BLaER1 treated with 17β-estradiol and CSF1 and Interleukin-3, amounts not matched to agents 10 nM and 100 nM (cell line): ENCODE results near the gene DDX3X.
"Not testable (repeated sequence)": the region's sequence is repeated elsewhere in the genome, so short reads cannot be mapped to it uniquely, and the experiment has no call there.

Experiments used
- H3K27ac ChIP-seq, 11 experiments: shearing (Covaris generic); formaldehyde crosslinking; 2 replicates each; pipeline ENCODE4 v1.8.1; 2022
- H3K27me3 ChIP-seq, 11 experiments: shearing (Covaris generic); formaldehyde crosslinking; 2 replicates each; pipeline ENCODE4 v1.8.1; 2022
- H3K36me3 ChIP-seq, 11 experiments: shearing (Covaris generic); formaldehyde crosslinking; 2 replicates each; pipeline ENCODE4 v1.8.1; 2022
- H3K4me1 ChIP-seq, 10 experiments: shearing (Covaris generic); formaldehyde crosslinking; 2 replicates each; pipeline ENCODE4 v1.8.1; 2022
- H3K4me2 ChIP-seq, 11 experiments: shearing (Covaris generic); formaldehyde crosslinking; 2 replicates each; pipeline ENCODE4 v1.8.1; 2022
- H3K4me3 ChIP-seq, 10 experiments: shearing (Covaris generic); formaldehyde crosslinking; 2 replicates each; pipeline ENCODE4 v1.8.1; 2022
- H3K9ac ChIP-seq, 11 experiments: shearing (Covaris generic); formaldehyde crosslinking; 2 replicates each; pipeline ENCODE4 v1.8.1; 2022
- H3K9me3 ChIP-seq, 11 experiments: shearing (Covaris generic); formaldehyde crosslinking; replicated peaks in 1 of 11; 2 replicates each; pipeline ENCODE4 v1.8.1; 2022
- H4K20me1 ChIP-seq, 11 experiments: shearing (Covaris generic); formaldehyde crosslinking; 2 replicates each; pipeline ENCODE4 v1.8.1; 2022
- Cebpa-rat ChIP-seq, 11 experiments: shearing (Covaris generic); IDR thresholded peaks; 2 replicates each; pipeline ENCODE4 v1.8.1; 2022

The DDX3X gene

DNA sequence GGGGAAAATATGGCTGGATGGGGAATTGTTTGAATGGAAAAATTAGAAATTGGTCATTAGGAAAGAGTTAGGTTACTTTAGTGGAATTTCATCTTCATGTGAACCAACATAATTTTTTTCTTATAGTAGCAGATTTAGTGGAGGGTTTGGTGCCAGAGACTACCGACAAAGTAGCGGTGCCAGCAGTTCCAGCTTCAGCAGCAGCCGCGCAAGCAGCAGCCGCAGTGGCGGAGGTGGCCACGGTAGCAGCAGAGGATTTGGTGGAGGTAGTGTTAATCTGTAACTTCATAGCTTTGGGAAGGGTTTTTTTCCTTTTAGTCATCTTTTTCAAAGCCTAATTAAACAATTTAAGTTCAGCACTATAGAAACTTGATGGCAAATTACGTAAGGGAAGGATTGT lies 13.2 kb downstream of the DDX3X start:
- Histone ChIP-seq H3K27ac (no peak overlapping the region), H4K20me1 (peaks cover 89 to 100% (median 100%) of the 10 kb centered on the region in 11 experiments), H3K4me2 (no peak overlapping the region), H3K4me1 (peaks cover 0 to 6% (median 4%) of the 10 kb centered on the region in 10 experiments; a peak in 5 of 20 replicates), H3K9me3 (no peaks in the 10 kb centered on the region), H3K36me3 (peaks cover 82 to 93% (median 87%) of the 10 kb centered on the region in 11 experiments), H3K27me3 (no peaks in the 10 kb centered on the region), H3K9ac (no peak overlapping the region), H3K4me3 (no peak overlapping the region)
- TF ChIP-seq Cebpa-rat (IDR thresholded peaks at IDR 0.05), result no peak

DNA sequence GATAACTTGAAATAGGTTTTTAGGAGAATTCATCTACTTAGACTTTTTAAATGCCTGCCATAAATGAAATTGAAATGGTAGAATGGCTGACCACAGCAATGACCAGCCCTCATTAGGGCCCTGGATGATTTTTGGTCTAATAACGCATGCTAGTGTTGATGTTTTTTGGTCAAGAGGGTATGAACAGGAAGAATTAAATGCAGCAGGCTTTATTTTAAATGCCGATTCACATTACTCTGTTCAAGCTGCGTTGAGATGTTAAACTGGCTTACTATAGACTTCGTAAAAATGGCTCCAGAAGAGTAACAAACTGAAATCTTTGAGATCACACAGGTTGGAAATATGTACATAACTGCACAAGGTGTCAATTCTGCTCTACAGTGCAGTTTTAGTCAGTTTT lies 14.6 kb downstream of the DDX3X start:
- Histone ChIP-seq H3K9ac (no peak overlapping the region), H3K27me3 (no peaks in the 10 kb centered on the region), H3K4me1 (peaks cover 0 to 13% (median 2%) of the 10 kb centered on the region in 10 experiments; a peak in 4 of 20 replicates), H3K36me3 (peaks cover 68 to 79% (median 73%) of the 10 kb centered on the region in 11 experiments), H3K4me2 (no peak overlapping the region), H3K27ac (no peak overlapping the region), H4K20me1 (peaks cover 84 to 100% (median 96%) of the 10 kb centered on the region in 11 experiments), H3K9me3 (no peaks in the 10 kb centered on the region), H3K4me3 (no peak overlapping the region)
- no peak for TF ChIP-seq Cebpa-rat (IDR thresholded peaks at IDR 0.05)

DNA sequence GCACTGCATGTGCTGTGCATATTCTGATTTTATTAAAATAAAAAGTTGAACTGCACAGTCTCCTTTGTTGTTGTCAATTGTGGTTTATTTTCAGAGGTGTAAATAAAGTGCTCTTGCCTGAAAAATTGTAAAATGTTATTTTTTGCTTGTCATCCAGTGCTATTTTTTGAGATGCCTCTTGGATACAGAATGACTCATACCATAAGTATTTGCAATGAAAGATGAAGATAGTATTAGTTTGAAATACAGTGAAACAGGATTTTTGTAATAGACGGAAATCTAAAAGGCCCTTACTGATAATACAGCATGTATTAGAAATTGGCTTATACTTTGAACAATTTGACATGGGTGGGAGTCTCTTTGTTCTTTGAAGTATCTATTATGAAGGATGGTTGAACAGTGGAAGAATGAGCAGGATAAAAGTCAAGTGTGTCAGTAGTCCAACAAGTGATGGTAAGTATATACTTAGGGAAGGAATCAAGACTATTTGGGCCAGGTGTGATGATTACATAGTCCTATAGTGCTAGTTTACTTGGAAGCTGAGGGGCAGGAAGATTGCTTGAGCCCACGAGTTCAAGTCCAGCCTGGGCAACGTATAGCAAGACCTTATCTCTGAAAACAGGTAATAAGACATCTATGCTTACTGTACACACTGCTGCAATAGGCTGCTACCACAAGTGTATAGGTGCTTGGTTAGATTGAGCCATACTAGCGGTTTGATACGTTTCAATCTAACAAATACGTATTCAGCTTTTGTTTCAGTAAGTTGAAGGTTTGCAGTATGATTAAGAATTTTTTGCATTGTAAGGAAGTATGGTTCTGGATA lies 16.4 kb downstream of the DDX3X start:
- H3K27ac ChIP-seq, result no peak overlapping the region
- peaks cover 65 to 88% (median 78%) of the 10 kb centered on the region in 11 experiments for H4K20me1 ChIP-seq
- TF ChIP-seq Cebpa-rat (IDR thresholded peaks at IDR 0.05), result no peak
- peaks cover 50 to 61% (median 55%) of the 10 kb centered on the region in 11 experiments for H3K36me3 ChIP-seq
- no peak overlapping the region for H3K9ac ChIP-seq
- no peak overlapping the region for H3K4me2 ChIP-seq
- no peaks in the 10 kb centered on the region for H3K9me3 ChIP-seq
- H3K27me3 ChIP-seq, result no peaks in the 10 kb centered on the region
- peaks cover 0 to 17% (median 2%) of the 10 kb centered on the region in 10 experiments; a peak in 4 of 20 replicates for H3K4me1 ChIP-seq
- H3K4me3 ChIP-seq, result no peak overlapping the region

DNA sequence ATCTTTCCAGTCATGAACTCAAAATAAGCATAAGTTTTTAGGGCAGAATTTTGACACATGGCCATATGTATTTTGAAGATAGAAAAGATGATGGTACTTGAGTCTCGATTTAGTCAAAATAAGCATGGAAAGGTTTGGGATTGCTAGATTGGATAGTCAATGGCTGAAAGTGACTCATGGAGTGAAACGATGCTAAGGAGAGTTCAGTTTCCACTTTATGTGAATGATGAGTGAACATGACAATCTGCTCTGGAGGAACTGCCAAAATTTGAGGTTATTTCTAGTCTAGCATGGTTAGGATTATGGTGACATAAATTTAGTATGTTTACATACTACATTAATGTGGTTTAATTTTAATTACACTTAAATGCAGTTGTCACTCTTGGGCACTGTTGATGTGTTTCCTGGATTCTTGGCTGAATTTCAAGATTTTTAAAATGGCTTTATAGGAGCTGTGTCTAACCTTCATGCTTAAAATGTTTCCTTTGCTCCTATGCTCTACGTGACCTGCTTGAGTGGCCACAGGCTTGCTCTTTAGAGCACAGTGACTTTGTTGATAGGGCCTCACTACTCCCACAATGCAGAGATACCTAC lies 17.1 kb downstream of the DDX3X start:
- H4K20me1 ChIP-seq, result peaks cover 58 to 81% (median 70%) of the 10 kb centered on the region in 11 experiments
- no peak overlapping the region for H3K27ac ChIP-seq
- H3K4me1 ChIP-seq, result peaks cover 0 to 17% (median 2%) of the 10 kb centered on the region in 10 experiments; a peak in 4 of 20 replicates
- no peaks in the 10 kb centered on the region for H3K27me3 ChIP-seq
- H3K4me3 ChIP-seq, result no peak overlapping the region
- no peak for TF ChIP-seq Cebpa-rat (IDR thresholded peaks at IDR 0.05)
- no peak overlapping the region for H3K9ac ChIP-seq
- H3K36me3 ChIP-seq, result peaks cover 43 to 54% (median 48%) of the 10 kb centered on the region in 11 experiments
- H3K4me2 ChIP-seq, result no peak overlapping the region
- no peaks in the 10 kb centered on the region for H3K9me3 ChIP-seq

DNA sequence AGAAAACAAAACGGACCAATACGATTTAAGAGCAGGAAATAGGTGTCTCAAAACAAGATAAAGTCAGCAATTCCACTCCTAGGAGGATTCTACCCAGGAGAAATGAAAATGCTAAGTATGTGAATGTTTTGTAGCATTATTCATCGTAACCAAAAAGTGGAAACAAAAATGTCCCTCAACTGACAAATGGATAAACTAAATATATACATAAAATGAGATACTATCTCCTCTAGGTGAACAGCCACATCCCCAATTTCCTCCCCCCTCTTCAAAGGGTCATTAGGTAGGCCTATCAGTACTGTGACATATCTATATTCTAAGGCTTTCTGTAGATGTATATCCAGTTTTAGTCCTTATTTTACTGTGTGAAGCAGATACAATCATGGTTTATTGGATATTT lies 18.0 kb downstream of the DDX3X start:
- no peak overlapping the region for H3K27ac ChIP-seq

DNA sequence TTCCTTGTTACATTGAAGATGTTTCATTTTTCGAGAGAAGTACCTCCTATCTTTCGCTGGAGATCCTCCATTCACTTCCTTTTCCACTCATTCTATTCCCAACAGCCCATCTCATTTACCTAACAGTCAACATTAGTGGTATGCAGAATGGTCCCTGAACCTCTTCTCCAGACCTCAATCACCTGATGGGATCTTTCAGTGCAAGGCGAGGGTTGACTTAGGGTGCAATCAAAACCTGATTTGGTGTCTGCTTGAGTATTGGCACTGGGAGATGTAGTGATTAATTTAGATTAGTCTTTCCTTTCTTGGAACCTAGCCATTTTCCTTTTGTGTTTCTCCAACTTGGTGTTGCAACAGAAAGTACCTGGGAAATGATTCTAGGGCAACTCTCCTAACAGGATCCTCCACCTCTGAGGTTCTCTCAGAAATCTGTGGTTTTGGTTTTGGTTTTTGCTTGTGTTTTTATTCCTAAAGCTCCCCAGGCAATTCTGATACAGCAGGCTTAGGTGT lies 18.4 kb downstream of the DDX3X start:
- Histone ChIP-seq H3K9me3 (no peaks in the 10 kb centered on the region), H4K20me1 (peaks cover 45 to 68% (median 57%) of the 10 kb centered on the region in 11 experiments), H3K4me2 (no peak overlapping the region), H3K4me3 (no peak overlapping the region), H3K27ac (no peak overlapping the region), H3K9ac (no peak overlapping the region), H3K27me3 (no peaks in the 10 kb centered on the region), H3K4me1 (peaks cover 0 to 17% (median 2%) of the 10 kb centered on the region in 10 experiments; a peak in 4 of 20 replicates), H3K36me3 (peaks cover 30 to 41% (median 35%) of the 10 kb centered on the region in 11 experiments)
- no peak for TF ChIP-seq Cebpa-rat (IDR thresholded peaks at IDR 0.05)

More for the DNA sequence above, 18.0 kb downstream of the DDX3X start:
- H4K20me1 ChIP-seq, result peaks cover 50 to 72% (median 62%) of the 10 kb centered on the region in 11 experiments
- H3K27me3 ChIP-seq, result no peaks in the 10 kb centered on the region
- no peak overlapping the region for H3K9ac ChIP-seq
- no peak overlapping the region for H3K4me3 ChIP-seq
- no peak overlapping the region for H3K4me2 ChIP-seq
- peaks cover 34 to 46% (median 40%) of the 10 kb centered on the region in 11 experiments for H3K36me3 ChIP-seq
- no peaks in the 10 kb centered on the region for H3K9me3 ChIP-seq
- H3K4me1 ChIP-seq, result peaks cover 0 to 17% (median 2%) of the 10 kb centered on the region in 10 experiments; a peak in 4 of 20 replicates
- no peak for TF ChIP-seq Cebpa-rat (IDR thresholded peaks at IDR 0.05)

DNA sequence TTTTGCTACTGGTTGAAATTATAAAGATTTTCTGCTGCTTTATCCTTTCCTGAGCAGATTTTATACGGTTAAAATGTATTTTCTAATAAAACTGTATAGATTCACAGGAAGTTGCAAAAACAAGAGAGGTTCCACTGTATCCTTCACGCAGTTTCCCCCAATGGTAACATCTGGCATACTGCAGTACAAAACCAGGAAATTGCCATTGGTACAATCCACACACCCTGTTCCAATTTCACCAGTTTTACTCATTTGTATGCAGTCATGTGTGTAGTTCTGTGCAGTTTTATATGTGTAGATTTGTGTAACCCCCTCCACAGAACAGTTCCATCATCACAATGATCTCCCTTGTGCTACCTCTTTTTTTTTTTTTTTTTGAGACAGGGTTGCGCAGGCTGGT lies 20.0 kb downstream of the DDX3X start:
- H3K4me2 ChIP-seq, result no peak overlapping the region

DNA sequence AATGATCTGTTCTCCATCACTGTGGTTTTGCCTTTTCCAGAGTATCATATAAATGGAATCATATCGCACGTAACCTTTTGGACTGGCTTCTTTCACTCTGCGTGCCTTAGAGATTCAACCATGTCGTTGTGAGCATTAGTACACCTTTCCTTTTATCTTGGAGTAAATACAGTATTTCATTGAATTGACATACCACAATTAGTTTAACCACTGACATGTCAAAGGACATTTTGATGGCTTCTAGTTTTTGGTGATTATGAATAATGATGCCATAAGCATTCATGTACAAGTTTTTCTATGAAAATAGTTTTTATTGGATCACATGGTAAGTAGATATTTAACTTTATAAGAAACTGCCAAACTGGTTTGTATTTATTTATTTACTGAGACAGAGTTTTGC lies 35.2 kb downstream of the DDX3X start:
- Histone ChIP-seq H4K20me1 (peaks cover 0 to 3% (median 0%) of the 10 kb centered on the region in 11 experiments; a peak in 3 of 22 replicates), H3K4me3 (no peak overlapping the region), H3K4me2 (no peak overlapping the region), H3K9me3 (peaks cover 0 to 10% (median 7%) of the 10 kb centered on the region in 11 experiments; a peak in 8 of 22 replicates), H3K9ac (no peak overlapping the region), H3K4me1 (peaks cover 3 to 11% (median 5%) of the 10 kb centered on the region in 10 experiments), H3K27ac (no peak overlapping the region), H3K36me3 (no peaks in the 10 kb centered on the region), H3K27me3 (peaks cover 0 to 4% (median 0%) of the 10 kb centered on the region in 11 experiments; a peak in 6 of 22 replicates)
- no peak for TF ChIP-seq Cebpa-rat (IDR thresholded peaks at IDR 0.05)

More for the DNA sequence above, 20.0 kb downstream of the DDX3X start:
- no peaks in the 10 kb centered on the region for H3K9me3 ChIP-seq
- H4K20me1 ChIP-seq, result peaks cover 29 to 52% (median 41%) of the 10 kb centered on the region in 11 experiments
- peaks cover 14 to 25% (median 19%) of the 10 kb centered on the region in 11 experiments; a peak in 20 of 22 replicates for H3K36me3 ChIP-seq
- H3K9ac ChIP-seq, result no peak overlapping the region
- no peaks in the 10 kb centered on the region for H3K27me3 ChIP-seq
- H3K4me1 ChIP-seq, result peaks cover 0 to 17% (median 2%) of the 10 kb centered on the region in 10 experiments; a peak in 4 of 20 replicates
- TF ChIP-seq Cebpa-rat (IDR thresholded peaks at IDR 0.05), result no peak
- no peak overlapping the region for H3K27ac ChIP-seq
- H3K4me3 ChIP-seq, result no peak overlapping the region

DNA sequence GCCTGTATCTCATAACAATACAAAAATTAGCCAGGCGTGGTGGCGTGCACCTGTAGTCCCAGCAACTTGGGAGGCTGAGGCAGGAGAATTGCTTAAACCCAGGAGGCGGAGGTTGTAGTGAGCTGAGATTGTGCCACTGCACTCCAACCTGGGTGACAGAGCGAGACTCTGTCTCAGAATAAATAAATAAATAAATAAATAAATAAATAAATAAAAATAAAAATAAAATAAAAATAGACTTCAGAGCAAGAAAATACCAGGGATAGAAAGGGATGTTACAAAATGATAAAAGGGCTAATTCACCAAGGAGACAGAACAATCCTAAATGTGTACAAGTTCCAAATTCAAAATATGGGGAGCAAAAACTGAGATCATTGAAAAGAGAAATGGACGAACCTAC lies 37.6 kb downstream of the DDX3X start:
- not testable (repeated sequence) for H3K4me3 ChIP-seq, H3K4me2 ChIP-seq, H3K27ac ChIP-seq, H3K27me3 ChIP-seq, H3K9me3 ChIP-seq, H3K9ac ChIP-seq, H3K36me3 ChIP-seq, H3K4me1 ChIP-seq, H4K20me1 ChIP-seq
